ENCODE results near the gene NDUFV2. TPM values are rescaled to one million over a fixed set of nuclear protein-coding genes. Genes with fewer than 3 reads are reported as not detected.
"Not testable (repeated sequence)": the region's sequence is repeated elsewhere in the genome, so short reads cannot be mapped to it uniquely, and the experiment has no call there.

The NDUFV2 gene
- total RNA-seq, 4 donors from 2014 or later: 251 to 386 (median 277) TPM

DNA sequence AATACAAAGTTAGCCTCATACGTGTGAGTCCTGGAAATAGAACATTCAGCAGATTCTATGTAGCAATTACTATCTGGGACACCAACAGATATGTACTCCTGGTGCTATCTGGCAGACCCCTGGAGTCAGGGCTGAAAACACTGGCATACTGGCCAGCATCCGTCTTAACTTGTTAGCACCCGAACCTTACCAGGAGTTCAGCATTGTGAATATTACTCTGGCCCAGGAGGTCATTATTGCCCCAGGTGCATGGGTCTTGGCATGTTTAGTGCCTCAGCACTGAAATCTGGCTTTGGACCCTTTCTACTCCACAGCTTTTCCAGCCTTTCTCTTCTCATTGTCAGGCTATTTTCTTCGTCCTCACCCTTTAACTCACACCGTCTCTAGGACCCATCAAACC is 11.9 kb upstream of the NDUFV2 start:
- no peak for TF ChIP-seq POLR2A (IDR thresholded peaks at IDR 0.05)
- TF ChIP-seq, protein P1, sequence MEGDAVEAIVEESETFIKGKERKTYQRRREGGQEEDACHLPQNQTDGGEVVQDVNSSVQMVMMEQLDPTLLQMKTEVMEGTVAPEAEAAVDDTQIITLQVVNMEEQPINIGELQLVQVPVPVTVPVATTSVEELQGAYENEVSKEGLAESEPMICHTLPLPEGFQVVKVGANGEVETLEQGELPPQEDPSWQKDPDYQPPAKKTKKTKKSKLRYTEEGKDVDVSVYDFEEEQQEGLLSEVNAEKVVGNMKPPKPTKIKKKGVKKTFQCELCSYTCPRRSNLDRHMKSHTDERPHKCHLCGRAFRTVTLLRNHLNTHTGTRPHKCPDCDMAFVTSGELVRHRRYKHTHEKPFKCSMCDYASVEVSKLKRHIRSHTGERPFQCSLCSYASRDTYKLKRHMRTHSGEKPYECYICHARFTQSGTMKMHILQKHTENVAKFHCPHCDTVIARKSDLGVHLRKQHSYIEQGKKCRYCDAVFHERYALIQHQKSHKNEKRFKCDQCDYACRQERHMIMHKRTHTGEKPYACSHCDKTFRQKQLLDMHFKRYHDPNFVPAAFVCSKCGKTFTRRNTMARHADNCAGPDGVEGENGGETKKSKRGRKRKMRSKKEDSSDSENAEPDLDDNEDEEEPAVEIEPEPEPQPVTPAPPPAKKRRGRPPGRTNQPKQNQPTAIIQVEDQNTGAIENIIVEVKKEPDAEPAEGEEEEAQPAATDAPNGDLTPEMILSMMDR (IDR thresholded peaks at IDR 0.05 in 4 of 5, conservative IDR thresholded peaks at IDR 0.05 in 1 of 5): no peak
- in situ Hi-C loops (cut with MboI; ENCODE audit: low sequenced_read_pairs in 4 of 4) (no loop called here), intact Hi-C loops (cut with DNase I; ENCODE audit: low total_unique reads) (no loop called here)
- no peaks in the 10 kb centered on the region for H3K36me3 ChIP-seq
- H3K9me3 ChIP-seq: no peaks in the 10 kb centered on the region
- H3K27me3 ChIP-seq: no peaks in the 10 kb centered on the region
- DNase-seq (no peak), ATAC-seq (no peak)
- no peaks in the 10 kb centered on the region for H3K4me1 ChIP-seq
- no peak overlapping the region for H3K27ac ChIP-seq
- H3K4me3 ChIP-seq: no peak overlapping the region

DNA sequence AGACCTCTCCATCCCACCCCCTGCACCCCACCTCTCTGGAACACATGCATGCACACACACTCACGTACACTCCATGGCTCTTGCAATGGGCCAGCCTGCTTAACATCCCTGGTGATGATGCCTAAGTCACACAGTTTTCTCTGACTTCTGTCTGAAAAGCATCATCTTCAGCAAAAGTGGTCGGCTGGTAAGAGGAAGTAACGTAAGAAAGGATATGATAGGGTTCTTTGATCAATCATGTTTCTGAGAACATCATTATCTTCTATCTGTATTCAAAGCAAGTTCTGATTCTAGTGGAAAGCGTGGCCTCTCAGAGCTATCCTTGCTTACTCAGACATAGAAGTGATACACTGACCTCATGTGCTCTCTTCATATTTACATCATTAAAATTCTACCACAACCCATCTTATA is 11.4 kb upstream of the NDUFV2 start:
- ATAC-seq (no peak), DNase-seq (no peak)
- in situ Hi-C loops (cut with MboI; ENCODE audit: low sequenced_read_pairs in 4 of 4) (no loop called here), intact Hi-C loops (cut with DNase I; ENCODE audit: low total_unique reads) (no loop called here)
- Histone ChIP-seq H3K4me3 (no peak overlapping the region), H3K36me3 (no peaks in the 10 kb centered on the region), H3K27ac (no peak overlapping the region), H3K9me3 (no peaks in the 10 kb centered on the region), H3K4me1 (no peaks in the 10 kb centered on the region), H3K27me3 (no peaks in the 10 kb centered on the region)
- TF ChIP-seq, protein P1 (IDR thresholded peaks at IDR 0.05 in 4 of 5, conservative IDR thresholded peaks at IDR 0.05 in 1 of 5): no peak
- TF ChIP-seq POLR2A (IDR thresholded peaks at IDR 0.05): no peak

DNA sequence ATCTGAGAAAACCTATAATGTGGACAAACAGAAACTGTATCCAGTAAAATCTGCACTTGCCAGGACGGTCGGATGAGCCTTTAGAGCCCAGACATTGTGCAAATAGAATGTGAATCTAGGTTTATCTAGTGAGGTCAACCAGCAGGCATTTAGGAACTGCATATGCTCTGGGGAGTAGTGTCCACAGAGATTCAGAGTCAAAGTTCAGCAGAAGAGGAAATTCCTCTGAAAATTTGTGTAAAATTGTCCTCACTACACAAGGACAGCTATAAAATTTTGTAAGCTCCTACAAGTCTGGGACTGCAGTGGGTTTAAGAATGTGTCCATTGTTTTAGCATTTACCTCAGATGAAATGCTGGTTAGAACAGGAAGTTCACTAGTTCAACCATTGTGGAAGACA is 9.8 kb upstream of the NDUFV2 start:
- DNase-seq (no peak), ATAC-seq (no peak)
- in situ Hi-C loops (cut with MboI; ENCODE audit: low sequenced_read_pairs in 4 of 4): no loop called here
- TF ChIP-seq, protein P1 (IDR thresholded peaks at IDR 0.05 in 4 of 5, conservative IDR thresholded peaks at IDR 0.05 in 1 of 5): no peak
- H3K36me3 ChIP-seq: no peaks in the 10 kb centered on the region
- peaks cover 4 to 6% of the 10 kb centered on the region in 2 donors for H3K4me1 ChIP-seq
- H3K9me3 ChIP-seq: no peaks in the 10 kb centered on the region
- H3K4me3 ChIP-seq: no peak overlapping the region
- no peaks in the 10 kb centered on the region for H3K27me3 ChIP-seq
- no peak overlapping the region for H3K27ac ChIP-seq
- intact Hi-C loops (cut with DNase I; ENCODE audit: low total_unique reads): no loop called here

DNA sequence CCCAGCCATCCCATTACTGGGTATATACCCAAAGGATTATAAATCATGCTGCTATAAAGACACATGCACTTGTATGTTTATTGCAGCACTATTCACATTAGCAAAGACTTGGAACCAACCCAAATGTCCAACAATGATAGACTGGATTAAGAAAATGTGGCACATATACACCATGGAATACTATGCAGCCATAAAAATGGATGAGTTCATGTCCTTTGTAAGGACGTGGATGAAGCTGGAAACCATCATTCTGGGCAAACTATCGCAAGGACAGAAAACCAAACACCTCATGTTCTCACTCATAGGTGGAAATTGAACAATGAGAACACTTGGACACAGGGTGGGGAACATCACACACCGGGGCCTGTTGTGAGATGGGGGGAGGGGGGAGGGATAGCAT is 9.4 kb upstream of the NDUFV2 start:
- ATAC-seq; H3K4me3 ChIP-seq; intact Hi-C loops (cut with DNase I; ENCODE audit: low total_unique reads): not testable (repeated sequence)

DNA sequence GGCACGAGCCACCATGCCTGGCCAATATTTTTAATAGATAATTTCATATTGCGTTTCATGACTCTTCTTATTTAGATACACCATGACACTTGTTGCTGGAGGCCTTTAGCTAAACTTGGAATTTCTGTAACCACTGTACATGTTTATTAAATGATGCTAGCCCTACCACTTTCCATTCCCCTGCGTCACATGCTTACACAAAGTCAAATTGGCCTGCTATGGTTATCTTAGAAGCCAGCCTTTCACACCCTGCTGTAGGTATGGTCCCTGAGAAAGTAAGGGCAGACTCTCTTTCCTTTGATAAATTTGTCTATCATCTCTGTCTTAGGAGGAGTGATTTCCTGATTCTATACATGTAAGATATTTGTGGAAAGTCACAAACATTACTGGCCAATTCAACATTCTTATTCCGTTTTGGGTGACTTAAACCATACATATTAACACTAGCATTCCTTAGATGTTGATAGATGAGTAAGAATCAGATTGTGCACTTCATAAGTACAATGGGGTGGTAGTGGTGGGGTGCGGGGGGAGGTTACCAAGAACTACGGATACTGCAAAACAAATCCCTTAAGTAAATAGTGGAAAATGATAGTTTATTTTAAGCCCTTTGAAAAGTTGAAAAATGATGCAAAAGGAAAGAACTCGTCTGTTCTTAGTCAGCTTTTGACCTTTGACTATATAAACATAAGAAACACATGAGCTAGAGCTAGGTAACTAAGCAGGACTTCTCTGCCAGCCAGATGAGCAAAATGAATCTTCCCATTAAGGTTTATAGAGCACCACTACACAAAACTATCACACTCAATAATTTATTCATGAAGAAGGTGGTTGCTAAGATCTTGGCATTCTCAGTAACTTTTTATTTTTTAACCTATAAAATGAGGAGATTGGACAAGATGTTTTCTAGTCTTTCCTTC is 7.9 kb upstream of the NDUFV2 start:
- Histone ChIP-seq H3K4me3 (no peak overlapping the region), H3K4me1 (peaks cover 4 to 6% of the 10 kb centered on the region in 2 donors), H3K9me3 (no peaks in the 10 kb centered on the region), H3K27me3 (no peaks in the 10 kb centered on the region), H3K36me3 (no peaks in the 10 kb centered on the region), H3K27ac (no peak overlapping the region)
- intact Hi-C loops (cut with DNase I; ENCODE audit: low total_unique reads): no loop called here
- in situ Hi-C loops (cut with MboI; ENCODE audit: low sequenced_read_pairs in 4 of 4): no loop called here
- TF ChIP-seq POLR2A (IDR thresholded peaks at IDR 0.05): no peak
- TF ChIP-seq, protein P1 (IDR thresholded peaks at IDR 0.05 in 4 of 5, conservative IDR thresholded peaks at IDR 0.05 in 1 of 5): no peak
- ATAC-seq (no peak), DNase-seq (no peak)

More for the DNA sequence above, 9.4 kb upstream of the NDUFV2 start:
- H3K36me3 ChIP-seq; H3K27me3 ChIP-seq; in situ Hi-C loops (cut with MboI; ENCODE audit: low sequenced_read_pairs in 4 of 4); H3K9me3 ChIP-seq; H3K27ac ChIP-seq; H3K4me1 ChIP-seq; DNase-seq: not testable (repeated sequence)
